HFFc6 (cell line): ENCODE results near the gene APOC1. TPM values are rescaled to one million over a fixed set of nuclear protein-coding genes. Genes with fewer than 3 reads are reported as not detected.

Experiments
- DNase-seq: peaks from one replicate; pipeline ENCODE4 v3.0.0-alpha.2; 2018
- H3K27ac Mint-ChIP-seq: 2 replicates; pipeline ENCODE4 v1.8.0; 2020; ENCODE audit warnings: mild to moderate bottlenecking, mixed read lengths
- H3K27me3 Mint-ChIP-seq: 2 replicates; pipeline ENCODE4 v1.8.0; 2021; ENCODE audit warnings: mild to moderate bottlenecking, moderate library complexity, mixed read lengths; ENCODE audit not compliant: insufficient read depth
- H3K36me3 Mint-ChIP-seq: 2 replicates; pipeline ENCODE4 v1.8.0; 2021; ENCODE audit warnings: low read depth, mixed read lengths
- H3K4me1 Mint-ChIP-seq: 2 replicates; pipeline ENCODE4 v1.8.0; 2020; ENCODE audit warnings: low read depth, mixed read lengths
- H3K4me3 Mint-ChIP-seq: 2 replicates; pipeline ENCODE4 v1.8.0; 2020; ENCODE audit warnings: mild to moderate bottlenecking, moderate library complexity, mixed read lengths
- H3K9me3 Mint-ChIP-seq: 2 replicates; pipeline ENCODE4 v1.8.0; 2020; ENCODE audit warnings: mild to moderate bottlenecking, mixed read lengths
- total RNA-seq, 6 experiments: library from RNA; stranded (reverse); fragmentation: NEBNext Ultra II Directional; extraction: Animal tissue kit (Norgen Biotek cat#: 25700); gene quantifications; 2 replicates in 1 of 6; 3 replicates in 5 of 6; pipeline ENCODE4 v1.2.3, GENCODE V29; 2021
- TF ChIP-seq, protein P1 (sequence below): fragments of 200-600 bp; sonication (generic); IDR thresholded peaks from 2 replicates; pipeline ENCODE4 v1.5.0; 2021; ENCODE audit warnings: antibody characterized with exemption, mild to moderate bottlenecking

Gene APOC1
- total RNA-seq, 6 experiments from 2014 or later: 1.4 to 6.8 (median 2.4) TPM; not detected in 1

GRCh38 chr19:44891016-44891882, 23.2 kb upstream of the APOC1 start, which contains the start of gene TOMM40:
TOMM40 (plus strand) TSS chr19:44891254; CDS start chr19:44891416, 162 bp downstream.
- Mint-ChIP-seq H3K27ac (peak within 1 kb of the TSS; percentile 91), H3K4me3 (peak within 1 kb of the TSS; percentile 91), H3K27me3 (peaks cover 8% of the 10 kb centered on the region), H3K4me1 (peaks cover 32% of the 10 kb centered on the region), H3K36me3 (peaks cover 49% of the 10 kb centered on the region), H3K9me3 (no peaks in the 10 kb centered on the region)
- TF ChIP-seq, protein P1, sequence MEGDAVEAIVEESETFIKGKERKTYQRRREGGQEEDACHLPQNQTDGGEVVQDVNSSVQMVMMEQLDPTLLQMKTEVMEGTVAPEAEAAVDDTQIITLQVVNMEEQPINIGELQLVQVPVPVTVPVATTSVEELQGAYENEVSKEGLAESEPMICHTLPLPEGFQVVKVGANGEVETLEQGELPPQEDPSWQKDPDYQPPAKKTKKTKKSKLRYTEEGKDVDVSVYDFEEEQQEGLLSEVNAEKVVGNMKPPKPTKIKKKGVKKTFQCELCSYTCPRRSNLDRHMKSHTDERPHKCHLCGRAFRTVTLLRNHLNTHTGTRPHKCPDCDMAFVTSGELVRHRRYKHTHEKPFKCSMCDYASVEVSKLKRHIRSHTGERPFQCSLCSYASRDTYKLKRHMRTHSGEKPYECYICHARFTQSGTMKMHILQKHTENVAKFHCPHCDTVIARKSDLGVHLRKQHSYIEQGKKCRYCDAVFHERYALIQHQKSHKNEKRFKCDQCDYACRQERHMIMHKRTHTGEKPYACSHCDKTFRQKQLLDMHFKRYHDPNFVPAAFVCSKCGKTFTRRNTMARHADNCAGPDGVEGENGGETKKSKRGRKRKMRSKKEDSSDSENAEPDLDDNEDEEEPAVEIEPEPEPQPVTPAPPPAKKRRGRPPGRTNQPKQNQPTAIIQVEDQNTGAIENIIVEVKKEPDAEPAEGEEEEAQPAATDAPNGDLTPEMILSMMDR: peak; percentile 54
- peak; percentile 100 for DNase-seq

DNA sequence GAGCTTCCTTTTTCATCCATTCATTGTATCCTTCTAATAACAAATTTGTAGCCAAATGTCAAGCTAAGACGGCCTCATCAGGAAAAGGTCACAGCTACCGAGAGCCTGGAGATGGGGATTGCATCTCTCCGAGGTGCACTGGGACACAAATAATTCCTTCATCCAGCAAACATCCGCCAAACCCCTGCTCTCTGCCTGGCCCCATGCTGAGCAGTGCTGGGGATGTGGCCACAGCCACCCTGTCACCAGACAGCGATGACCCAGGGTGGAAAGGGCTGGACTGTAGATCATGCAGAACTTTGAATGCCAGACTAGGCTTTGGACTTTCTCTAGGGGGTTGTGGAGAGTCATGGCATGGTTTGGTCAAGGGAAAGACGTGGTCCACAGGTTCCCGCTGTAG, 21.5 kb upstream of the APOC1 start:
- peaks cover 8% of the 10 kb centered on the region for H3K27me3 Mint-ChIP-seq
- DNase-seq: no peak
- peaks cover 32% of the 10 kb centered on the region for H3K4me1 Mint-ChIP-seq
- H3K36me3 Mint-ChIP-seq: peaks cover 45% of the 10 kb centered on the region
- TF ChIP-seq, protein P1: no peak
- peak overlapping the region; percentile 79 for H3K27ac Mint-ChIP-seq
- peak overlapping the region; percentile 91 for H3K4me3 Mint-ChIP-seq
- H3K9me3 Mint-ChIP-seq: no peaks in the 10 kb centered on the region

DNA sequence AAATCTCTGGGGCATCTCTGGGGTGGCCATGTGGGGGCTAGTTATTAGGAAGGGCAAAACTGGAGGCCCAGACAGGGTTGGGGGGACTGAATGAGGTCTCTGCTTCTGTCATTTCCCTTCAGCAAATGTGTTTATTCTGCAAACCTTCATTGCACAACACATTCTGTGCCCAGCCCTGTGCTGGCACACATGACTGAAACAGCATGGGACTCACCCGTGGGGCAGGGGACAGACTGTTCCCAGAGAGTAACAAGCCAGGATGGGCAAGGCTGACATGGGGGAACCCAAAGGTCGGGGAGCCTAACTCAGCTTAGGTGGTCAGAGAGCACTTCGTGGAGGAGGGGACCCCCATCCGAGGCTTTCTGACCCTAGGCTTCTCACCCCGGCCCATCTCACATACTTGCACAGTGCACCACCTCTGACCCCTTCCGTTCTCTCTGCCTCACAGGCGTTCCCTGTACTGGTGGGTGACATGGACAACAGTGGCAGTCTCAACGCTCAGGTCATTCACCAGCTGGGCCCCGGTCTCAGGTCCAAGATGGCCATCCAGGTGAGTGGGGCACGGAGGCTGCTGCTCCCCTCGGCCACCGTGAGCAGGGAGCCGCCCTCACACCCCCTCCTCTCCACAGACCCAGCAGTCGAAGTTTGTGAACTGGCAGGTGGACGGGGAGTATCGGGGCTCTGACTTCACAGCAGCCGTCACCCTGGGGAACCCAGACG, 20.9 kb upstream of the APOC1 start:
- H3K27ac Mint-ChIP-seq: peak overlapping the region; percentile 79; the same call in 1 of the 2 replicates
- DNase-seq: no peak
- H3K36me3 Mint-ChIP-seq: peaks cover 40% of the 10 kb centered on the region

DNA sequence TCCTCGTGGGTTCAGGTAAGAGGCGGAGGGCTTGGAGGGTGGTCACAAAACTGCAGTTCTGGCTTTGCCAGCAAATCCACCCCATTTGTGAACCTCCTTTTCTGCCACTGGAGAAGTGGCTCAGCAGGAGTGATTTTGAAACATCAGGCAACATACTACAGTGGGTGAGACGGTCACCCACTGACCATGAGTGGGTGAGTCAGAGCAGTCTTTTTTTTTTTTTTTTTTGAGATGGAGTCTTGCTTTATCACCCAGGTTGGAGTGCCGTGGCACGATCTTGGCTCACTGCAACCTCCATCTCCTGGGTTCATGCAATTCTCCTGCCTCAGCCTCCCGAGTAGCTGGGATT, 20.4 kb upstream of the APOC1 start:
- Mint-ChIP-seq H3K36me3 (peaks cover 37% of the 10 kb centered on the region), H3K9me3 (no peaks in the 10 kb centered on the region), H3K27me3 (peaks cover 7% of the 10 kb centered on the region), H3K4me3 (no peak overlapping the region), H3K4me1 (peaks cover 30% of the 10 kb centered on the region), H3K27ac (no peak overlapping the region)
- no peak for DNase-seq
- TF ChIP-seq, protein P1: no peak

More for the DNA sequence above, 20.9 kb upstream of the APOC1 start:
- H3K27me3 Mint-ChIP-seq: peaks cover 8% of the 10 kb centered on the region
- H3K4me3 Mint-ChIP-seq: peak overlapping the region; percentile 91
- H3K9me3 Mint-ChIP-seq: no peaks in the 10 kb centered on the region
- H3K4me1 Mint-ChIP-seq: peaks cover 32% of the 10 kb centered on the region
- TF ChIP-seq, protein P1: no peak

DNA sequence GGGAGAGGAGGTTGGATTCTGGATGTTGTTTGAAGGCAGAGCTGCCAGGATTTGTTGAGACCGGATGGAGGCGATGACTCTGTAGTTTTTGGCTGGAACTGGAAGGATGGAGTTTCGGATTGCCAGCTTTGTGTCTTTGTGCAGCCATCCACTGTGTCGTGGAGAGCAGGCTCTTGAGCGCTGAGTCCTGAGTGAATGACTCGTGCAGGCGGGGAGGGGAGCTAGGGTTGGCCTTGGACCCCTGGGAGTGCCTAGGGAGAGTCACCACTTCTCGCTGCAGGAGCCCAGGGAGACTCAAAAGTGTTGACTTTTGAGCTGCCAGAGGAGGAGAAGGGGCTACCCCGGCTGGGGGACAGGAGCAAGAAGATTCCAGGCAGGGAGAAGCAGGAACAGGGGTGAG, 19.5 kb upstream of the APOC1 start:
- TF ChIP-seq, protein P1: no peak
- no peak overlapping the region for H3K4me3 Mint-ChIP-seq

More for the DNA sequence above, 19.5 kb upstream of the APOC1 start:
- Mint-ChIP-seq H3K27ac (no peak overlapping the region), H3K9me3 (no peaks in the 10 kb centered on the region), H3K36me3 (peaks cover 34% of the 10 kb centered on the region), H3K4me1 (peaks cover 24% of the 10 kb centered on the region), H3K27me3 (peaks cover 5% of the 10 kb centered on the region; the same call in 1 of the 2 replicates)
- DNase-seq: no peak
